DMS114 treated with DMSO at 0.1 percent for 48 hours (cell line): ENCODE data around the gene MAML3.

Experiments
- DNase-seq: peaks from one replicate; lab custom pipeline; 2025; ENCODE audit not compliant: unreplicated experiment; lab: John Stamatoyannopoulos, UW

The MAML3 gene

GRCh38 chr4:139738846-139739613 lies 415.0 kb downstream of the MAML3 start:
- no peak for DNase-seq

- DNase-seq = no peak
These were observed 417.3 kb downstream of the MAML3 start for GRCh38 chr4:139736661-139737060.

- no peak for DNase-seq
These were observed 417.7 kb downstream of the MAML3 start for GRCh38 chr4:139736274-139736660.

- peak; percentile 3 for DNase-seq
These were observed 418.4 kb downstream of the MAML3 start for GRCh38 chr4:139735381-139736273.

- peak; percentile 28 for DNase-seq
These were observed 419.1 kb downstream of the MAML3 start for GRCh38 chr4:139734875-139735380.

- no peak for DNase-seq
These were observed 419.6 kb downstream of the MAML3 start for GRCh38 chr4:139734201-139734874.

GRCh38 chr4:139732991-139733570 lies 420.9 kb downstream of the MAML3 start:
- DNase-seq = no peak

- no peak for DNase-seq
These were observed 425.1 kb downstream of the MAML3 start for GRCh38 chr4:139728840-139729239.

- no peak for DNase-seq
These were observed 425.8 kb downstream of the MAML3 start for GRCh38 chr4:139728146-139728545.

- no peak for DNase-seq
These were observed 427.4 kb downstream of the MAML3 start for GRCh38 chr4:139726615-139727014.

- no peak for DNase-seq
These were observed 428.7 kb downstream of the MAML3 start for GRCh38 chr4:139725236-139725635.

GRCh38 chr4:139721789-139722188 lies 432.2 kb downstream of the MAML3 start:
- no peak for DNase-seq

- DNase-seq = no peak
These were observed 433.2 kb downstream of the MAML3 start for GRCh38 chr4:139720806-139721205.

- no peak for DNase-seq
These were observed 434.4 kb downstream of the MAML3 start for GRCh38 chr4:139719381-139720101.

- DNase-seq = no peak
These were observed 435.2 kb downstream of the MAML3 start for GRCh38 chr4:139718833-139719232.

GRCh38 chr4:139718358-139718757 lies 435.6 kb downstream of the MAML3 start:
- no peak for DNase-seq

- DNase-seq = no peak
These were observed 438.1 kb downstream of the MAML3 start for GRCh38 chr4:139715746-139716391.

- no peak for DNase-seq
These were observed 441.1 kb downstream of the MAML3 start for GRCh38 chr4:139712882-139713281.

- DNase-seq = no peak
These were observed 442.5 kb downstream of the MAML3 start for GRCh38 chr4:139711461-139711860.

GRCh38 chr4:139710073-139710472 lies 443.9 kb downstream of the MAML3 start:
- DNase-seq = no peak
